ENCODE data around the gene HAS3. TPM values are rescaled to one million over a fixed set of nuclear protein-coding genes. Genes with fewer than 3 reads are reported as not detected.

The HAS3 gene
- total RNA-seq, 3 donors from 2014 or later, result 4.6 to 19.4 (median 15.0) TPM

- no peak overlapping the region for H3K4me3 ChIP-seq
- H3K36me3 ChIP-seq (ENCODE audit: low read depth), result no peaks in the 10 kb centered on the region
- H3K9me3 ChIP-seq, result no peaks in the 10 kb centered on the region
- TF ChIP-seq CTCF (IDR thresholded peaks at IDR 0.05), result no peak
- ATAC-seq, result peak; percentile 37
- intact Hi-C loops (cut with DNase I, micrococcal nuclease), result no loop called here
- no peaks in the 10 kb centered on the region for H3K4me1 ChIP-seq (ENCODE audit: low read depth)
- no peak for DNase-seq
These were observed 11.5 kb upstream of the HAS3 start for GRCh38 chr16:69093974-69094373.

- DNase-seq (no peak), ATAC-seq (no peak)
- Histone ChIP-seq H3K4me3 (no peak overlapping the region), H3K9me3 (no peaks in the 10 kb centered on the region), H3K4me1 (ENCODE audit: low read depth) (no peaks in the 10 kb centered on the region), H3K36me3 (ENCODE audit: low read depth) (no peaks in the 10 kb centered on the region)
- intact Hi-C loops (cut with DNase I, micrococcal nuclease), result no loop called here
- no peak for TF ChIP-seq CTCF (IDR thresholded peaks at IDR 0.05)
These were observed 11.0 kb upstream of the HAS3 start for GRCh38 chr16:69094501-69094900.

GRCh38 chr16:69095193-69095592, 10.3 kb upstream of the HAS3 start:
- ATAC-seq, result no peak
- no peaks in the 10 kb centered on the region for H3K9me3 ChIP-seq
- H3K4me3 ChIP-seq, result no peak overlapping the region
- intact Hi-C loops (cut with DNase I, micrococcal nuclease), result no loop called here
- H3K36me3 ChIP-seq (ENCODE audit: low read depth), result no peaks in the 10 kb centered on the region
- TF ChIP-seq CTCF (IDR thresholded peaks at IDR 0.05), result no peak
- H3K4me1 ChIP-seq (ENCODE audit: low read depth), result no peaks in the 10 kb centered on the region
- no peak for DNase-seq

- no peak overlapping the region for H3K4me3 ChIP-seq
- DNase-seq (no peak), ATAC-seq (no peak)
- H3K4me1 ChIP-seq (ENCODE audit: low read depth), result peaks cover under 1% of the 10 kb centered on the region
- H3K36me3 ChIP-seq (ENCODE audit: low read depth), result no peaks in the 10 kb centered on the region
- no peak for TF ChIP-seq CTCF (IDR thresholded peaks at IDR 0.05)
- intact Hi-C loops (cut with DNase I, micrococcal nuclease), result no loop called here
- H3K9me3 ChIP-seq, result no peaks in the 10 kb centered on the region
These were observed 5.3 kb upstream of the HAS3 start for GRCh38 chr16:69100071-69100691.

GRCh38 chr16:69106491-69107315, 1.2 kb downstream of the HAS3 start:
- Histone ChIP-seq H3K36me3 (ENCODE audit: low read depth) (no peaks in the 10 kb centered on the region), H3K4me1 (ENCODE audit: low read depth) (peaks cover 24% of the 10 kb centered on the region), H3K9me3 (no peaks in the 10 kb centered on the region), H3K4me3 (peak overlapping the region; percentile 12)
- TF ChIP-seq CTCF (IDR thresholded peaks at IDR 0.05), result no peak
- intact Hi-C loops (cut with DNase I, micrococcal nuclease), result no loop called here
- DNase-seq (peak in 2 of 3 donors; percentile 19 to 52), ATAC-seq (peak; percentile 20)
